Activated T-helper 1 cell treated with anti-CD3 and anti-CD28 coated beads, Interleukin-2, amount 50 U/mL, for 16 hours (primary cell): ENCODE results near the gene SLC2A13.
"Not testable (repeated sequence)": the region's sequence is repeated elsewhere in the genome, so short reads cannot be mapped to it uniquely, and the experiment has no call there.

Source experiments
- DNase-seq, 2 donors: peaks; one replicate each; pipeline ENCODE4 v3.0.0-alpha.2; 2020; ENCODE audit warnings: low read depth in 1 of 2, low spot score in 1 of 2

Gene SLC2A13

DNA sequence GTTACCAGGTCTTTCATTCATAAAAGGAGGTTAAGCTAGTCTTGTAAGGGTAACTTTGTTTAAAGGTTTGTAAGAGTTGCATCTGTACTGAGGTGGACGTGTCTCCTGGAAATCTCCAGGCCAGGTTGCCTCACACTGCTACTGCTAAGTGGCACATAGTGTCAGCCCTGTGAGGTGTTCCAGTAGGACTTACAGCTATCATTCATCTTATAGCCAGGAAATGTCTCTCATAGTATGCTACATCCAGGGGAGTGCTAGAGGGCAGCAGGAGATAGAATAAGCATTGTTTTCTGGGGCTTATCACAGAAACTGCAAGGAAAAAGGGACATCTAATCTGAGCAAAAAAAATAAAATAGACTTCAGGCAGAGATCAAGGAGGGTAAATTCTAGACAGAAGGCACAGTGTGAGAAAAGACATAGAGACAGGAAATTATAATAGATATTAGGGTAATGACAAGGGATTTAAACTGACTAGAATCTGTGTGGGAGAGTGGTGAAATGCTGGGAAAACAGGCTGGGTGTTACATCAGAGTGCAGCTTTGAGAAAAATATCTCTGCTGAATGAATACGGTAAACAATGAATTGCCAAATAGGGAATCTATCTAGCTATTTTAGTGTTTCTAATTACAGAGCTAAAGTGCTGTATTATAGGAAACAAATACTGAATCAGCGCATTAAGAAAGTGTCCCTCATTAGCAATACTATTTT lies 281.2 kb downstream of the SLC2A13 start:
- no peak for DNase-seq

DNA sequence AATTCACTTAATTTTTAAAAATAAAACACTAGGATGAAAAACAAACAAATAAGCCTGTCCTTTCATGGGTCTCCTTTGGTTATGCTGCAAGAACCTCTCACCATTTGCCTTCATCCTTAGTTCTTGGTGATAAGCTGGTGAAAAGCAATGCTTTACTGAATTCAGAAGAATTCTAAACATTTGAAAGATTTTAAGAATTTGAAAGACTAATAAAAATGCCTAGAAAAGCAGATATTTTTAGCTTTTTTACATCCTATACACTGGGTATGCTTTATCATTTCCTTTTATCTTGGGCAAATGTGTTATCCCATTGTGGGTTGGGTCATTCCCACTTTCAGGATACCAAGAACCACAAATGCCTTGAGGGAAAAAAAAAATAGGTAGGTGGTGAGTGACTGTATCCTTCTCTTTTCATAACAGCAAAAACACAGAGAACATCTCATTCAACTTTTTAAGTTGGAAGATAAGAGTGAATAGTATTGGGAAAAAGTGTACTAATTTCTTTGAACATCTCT lies 289.2 kb downstream of the SLC2A13 start:
- no peak for DNase-seq

DNA sequence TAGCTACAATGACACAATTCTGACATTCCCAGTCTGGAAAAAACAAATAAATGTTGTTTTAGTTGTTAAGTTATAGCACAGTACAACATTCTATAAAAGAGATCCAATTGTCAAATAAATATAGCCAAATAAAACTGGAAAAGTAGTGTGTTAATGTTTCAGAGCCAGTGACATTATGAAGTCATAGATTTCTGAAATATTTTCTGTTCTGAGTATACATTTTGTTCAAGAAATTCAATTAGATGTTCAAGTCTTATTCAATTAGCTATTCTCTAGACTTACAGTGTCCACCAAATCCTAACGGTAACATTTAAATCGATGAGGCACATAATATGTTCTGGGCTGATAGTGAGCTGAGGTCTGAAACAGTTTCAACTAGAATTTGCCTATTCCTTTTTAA lies 290.1 kb downstream of the SLC2A13 start:
- DNase-seq, result no peak

DNA sequence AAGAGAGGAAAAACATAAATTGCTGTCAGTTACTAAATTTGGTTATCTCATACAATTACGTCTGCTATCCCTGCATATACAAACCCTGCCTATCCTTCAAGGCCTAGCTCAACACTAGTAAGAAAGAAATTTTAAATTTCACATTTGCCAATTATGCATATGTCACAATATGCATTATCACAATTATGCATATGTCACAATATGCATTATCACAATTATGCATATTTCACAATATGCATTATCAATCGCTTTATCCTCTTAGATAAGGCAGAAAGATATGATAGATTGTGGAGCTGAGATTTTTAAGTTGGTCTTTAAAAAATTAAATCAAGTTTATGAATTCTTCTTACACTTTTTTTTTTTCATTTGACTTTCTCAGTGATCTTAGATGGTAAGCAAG lies 291.3 kb downstream of the SLC2A13 start:
- DNase-seq, result no peak

DNA sequence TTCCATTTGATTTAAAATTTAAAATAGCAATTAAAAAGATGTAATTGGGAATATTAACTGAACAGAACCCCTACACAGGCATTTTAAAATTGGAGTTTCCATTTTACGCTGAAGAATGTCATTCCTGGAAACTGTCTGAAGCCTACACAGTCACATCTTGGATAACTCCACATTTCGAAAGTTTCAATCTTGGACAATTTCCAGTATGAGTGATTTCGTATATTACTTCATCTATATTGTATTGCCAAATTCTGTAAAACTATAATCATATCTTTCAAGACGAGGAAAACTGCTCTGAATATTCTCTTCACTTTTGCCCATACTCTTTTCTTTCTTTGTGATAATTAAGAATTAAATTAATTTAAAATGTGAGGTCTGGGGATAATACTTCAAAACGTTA lies 292.1 kb downstream of the SLC2A13 start:
- DNase-seq, result no peak

DNA sequence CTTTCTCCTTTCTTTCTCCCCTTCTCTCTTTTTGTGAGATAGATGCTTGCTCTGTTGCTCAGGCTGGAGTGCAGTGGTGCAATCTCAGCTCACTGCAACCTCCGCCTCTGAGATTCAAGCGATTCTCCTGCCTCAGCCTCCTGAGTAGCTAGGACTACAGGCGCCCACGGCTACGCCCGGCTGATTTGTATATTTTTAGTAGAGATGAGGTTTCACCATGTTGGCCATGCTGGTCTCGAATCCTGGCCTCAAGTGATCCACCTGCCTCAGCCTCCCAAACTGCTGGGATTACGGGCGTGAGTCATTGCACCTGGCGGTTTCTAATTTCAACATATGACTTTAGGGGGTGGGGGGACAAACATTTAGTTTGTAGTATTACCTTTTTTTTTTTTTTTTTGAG lies 293.4 kb downstream of the SLC2A13 start:
- DNase-seq, result not testable (repeated sequence)

DNA sequence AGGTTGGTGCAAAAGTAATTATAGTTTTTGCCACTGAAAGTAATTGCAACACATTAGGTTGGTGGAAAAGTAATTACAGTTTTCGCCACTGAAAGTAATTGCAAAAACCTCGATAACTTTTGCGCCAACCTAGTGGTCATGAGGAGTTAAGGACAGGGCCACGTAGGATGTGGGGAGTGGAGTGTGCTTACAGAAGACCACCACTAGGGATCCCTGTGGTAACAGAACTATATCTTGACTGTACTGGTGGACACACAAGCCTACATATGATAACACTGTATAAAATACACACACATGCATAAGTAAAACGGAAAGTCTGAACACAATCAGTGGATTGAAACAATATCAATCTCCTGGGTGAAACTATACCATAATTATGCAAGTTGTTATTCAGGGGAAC lies 298.8 kb downstream of the SLC2A13 start:
- DNase-seq, result no peak

DNA sequence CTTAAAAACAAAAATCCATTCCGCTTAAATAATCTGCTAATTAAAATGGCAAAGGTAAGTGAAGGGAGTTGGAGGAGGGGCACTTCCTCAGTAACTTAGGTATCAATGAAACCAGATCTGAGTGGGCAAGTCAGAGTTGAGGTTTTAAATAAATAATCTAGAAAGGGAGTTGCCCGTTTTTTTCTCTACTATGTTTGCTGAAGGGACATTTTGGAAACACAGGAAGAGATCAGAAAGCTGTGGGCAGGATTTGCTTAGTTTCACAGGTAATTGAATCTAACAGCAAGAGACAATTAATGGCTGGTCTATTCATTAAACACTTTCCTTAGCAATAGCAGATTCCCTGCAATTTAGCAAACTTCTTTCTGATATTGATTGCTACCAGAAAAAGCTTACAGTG lies 300.2 kb downstream of the SLC2A13 start:
- no peak for DNase-seq

DNA sequence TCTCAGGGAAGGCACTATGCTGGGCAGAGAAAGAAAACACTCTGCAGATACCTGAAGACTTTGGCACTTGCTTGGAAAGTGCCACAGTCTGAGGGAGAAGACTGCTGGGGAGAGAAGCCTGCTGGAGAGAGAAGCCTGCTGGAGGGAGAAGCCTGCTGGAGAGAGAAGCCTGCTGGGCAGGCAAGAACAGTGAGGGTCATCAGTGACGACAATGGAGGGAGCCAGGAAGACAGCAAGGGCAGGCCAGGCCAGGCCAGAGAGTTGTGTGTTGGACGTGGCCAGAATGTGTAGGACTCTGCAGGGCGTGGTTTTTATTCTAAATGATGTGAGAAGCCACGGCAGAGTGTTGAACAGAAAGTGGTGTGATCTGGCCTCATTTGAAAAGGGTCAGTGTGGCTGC lies 301.0 kb downstream of the SLC2A13 start:
- DNase-seq, result no peak

DNA sequence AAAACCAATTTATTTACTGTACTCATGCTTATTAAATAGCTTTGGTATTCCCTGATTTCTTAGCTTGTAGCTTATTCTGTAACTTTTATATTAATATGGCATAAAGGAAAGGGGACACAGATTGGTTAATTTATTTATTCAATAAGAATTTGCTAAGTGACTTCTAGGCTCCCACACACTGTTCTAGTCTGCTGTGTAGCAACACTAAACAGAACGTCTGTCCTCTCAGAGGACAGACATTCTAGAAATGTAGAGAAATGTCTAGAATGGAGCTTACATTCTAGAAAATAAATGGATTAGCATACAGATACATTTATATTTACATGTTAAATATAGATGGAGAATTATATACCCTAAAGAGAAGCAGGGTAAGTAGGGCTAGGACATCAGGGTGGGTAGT lies 301.4 kb downstream of the SLC2A13 start:
- DNase-seq, result no peak

DNA sequence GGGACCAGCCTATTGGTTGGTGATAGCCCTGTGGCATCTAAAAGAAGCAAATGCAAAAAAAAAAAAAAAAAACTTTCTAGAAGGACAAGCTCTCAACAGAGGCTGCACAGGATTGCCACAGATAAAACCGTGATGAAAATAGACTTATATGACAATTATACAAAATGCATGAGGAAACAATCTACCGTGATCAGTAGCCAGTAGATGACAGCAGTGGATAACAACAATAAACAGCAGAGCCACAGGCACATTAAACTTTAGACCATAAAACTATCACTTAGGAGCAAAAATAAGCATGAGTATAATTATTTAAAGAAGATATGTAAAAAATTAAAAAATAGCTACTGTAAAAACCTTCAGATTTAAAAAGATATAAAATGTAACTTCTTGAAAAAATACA lies 302.7 kb downstream of the SLC2A13 start:
- DNase-seq, result no peak

DNA sequence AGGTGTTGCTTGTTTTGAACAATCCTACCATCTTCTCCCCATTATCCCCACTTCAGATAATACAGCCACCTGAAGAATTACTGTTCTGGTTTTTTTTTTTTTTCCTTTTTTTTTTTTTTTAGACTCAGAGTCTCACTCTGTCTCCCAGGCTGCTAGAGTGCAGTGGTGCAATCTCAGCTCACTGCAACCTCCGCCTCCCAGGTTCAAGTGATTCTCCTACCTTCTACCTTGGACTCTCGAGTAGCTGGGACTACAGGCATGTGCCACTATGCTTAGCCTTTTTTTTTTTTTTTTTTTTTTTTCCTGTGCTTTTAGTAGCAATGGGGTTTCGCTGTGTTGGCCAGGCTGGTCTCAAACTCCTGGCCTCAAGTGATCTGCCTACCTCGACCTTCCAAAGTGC lies 306.9 kb downstream of the SLC2A13 start:
- no peak for DNase-seq

DNA sequence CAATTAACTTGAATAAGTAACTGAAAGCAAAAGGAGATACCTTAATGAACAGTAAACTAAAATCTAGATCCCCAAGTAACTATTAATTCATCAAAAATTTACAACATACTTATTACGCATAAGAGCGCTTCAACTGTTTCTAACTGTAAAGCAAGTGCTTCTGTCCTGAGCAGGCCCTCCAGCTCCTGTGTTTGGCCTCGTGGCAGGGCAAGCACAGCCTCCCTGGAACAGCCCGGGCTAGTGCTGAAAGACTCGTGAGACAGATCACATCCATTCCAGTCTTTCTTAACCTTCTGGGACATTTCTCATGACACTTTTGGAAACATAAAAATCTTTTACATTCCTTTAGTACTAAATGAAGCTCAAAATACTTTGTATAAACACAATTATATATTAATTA lies 307.5 kb downstream of the SLC2A13 start:
- DNase-seq, result no peak

DNA sequence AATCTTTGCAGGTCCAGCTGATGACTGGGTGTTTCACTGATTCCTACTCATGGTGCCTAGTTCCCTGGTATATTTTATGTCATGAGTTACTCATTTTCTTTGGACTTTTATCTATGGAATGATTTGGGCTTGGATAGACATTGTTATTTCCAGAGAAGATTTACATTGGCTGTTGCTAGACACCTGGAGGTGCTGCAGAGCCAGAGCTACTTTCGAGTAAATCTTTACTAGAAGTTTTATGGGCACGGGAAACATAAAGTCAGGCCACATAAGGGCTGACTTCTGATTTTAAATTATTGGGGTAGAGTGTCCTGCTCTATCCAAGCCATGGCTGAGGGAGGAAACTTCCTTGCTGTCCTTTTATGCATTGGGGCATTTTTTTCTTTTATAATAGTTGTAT lies 310.4 kb downstream of the SLC2A13 start:
- DNase-seq, result no peak

DNA sequence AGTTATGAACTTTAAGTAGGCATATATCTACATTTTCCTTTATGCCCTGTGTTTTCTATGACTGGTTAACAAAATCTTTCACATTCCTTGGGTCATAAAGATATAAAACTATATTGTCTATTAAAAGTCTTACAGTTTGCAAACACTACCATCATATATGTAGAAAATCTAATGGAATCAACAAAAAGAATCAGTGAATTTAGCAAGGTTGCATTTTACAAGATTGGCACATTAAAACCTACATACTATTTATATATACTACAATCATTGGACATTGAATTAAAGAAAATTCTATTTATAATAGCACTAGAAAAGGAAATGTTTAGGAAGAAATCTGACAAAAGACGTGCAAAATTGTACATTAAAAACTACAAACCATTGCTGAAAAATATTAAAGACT lies 312.9 kb downstream of the SLC2A13 start:
- DNase-seq, result no peak

DNA sequence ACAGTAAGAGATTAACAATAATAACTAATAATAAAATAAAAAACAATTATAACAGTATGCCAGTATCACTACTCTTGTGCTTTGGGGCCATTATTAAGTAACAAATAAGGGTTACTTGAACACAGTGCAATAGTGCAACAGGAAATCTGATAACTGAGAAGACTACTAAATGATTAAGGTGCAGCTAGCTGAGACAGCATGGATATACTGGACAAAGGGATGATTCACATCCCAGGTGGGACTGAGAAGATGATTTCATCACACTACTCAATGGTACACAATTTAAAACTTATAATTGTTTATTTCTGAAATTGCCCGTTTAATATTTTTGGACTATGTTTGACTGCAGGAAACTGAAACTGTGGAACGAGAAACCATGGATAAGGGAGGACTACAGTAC lies 317.6 kb downstream of the SLC2A13 start:
- DNase-seq, result no peak

DNA sequence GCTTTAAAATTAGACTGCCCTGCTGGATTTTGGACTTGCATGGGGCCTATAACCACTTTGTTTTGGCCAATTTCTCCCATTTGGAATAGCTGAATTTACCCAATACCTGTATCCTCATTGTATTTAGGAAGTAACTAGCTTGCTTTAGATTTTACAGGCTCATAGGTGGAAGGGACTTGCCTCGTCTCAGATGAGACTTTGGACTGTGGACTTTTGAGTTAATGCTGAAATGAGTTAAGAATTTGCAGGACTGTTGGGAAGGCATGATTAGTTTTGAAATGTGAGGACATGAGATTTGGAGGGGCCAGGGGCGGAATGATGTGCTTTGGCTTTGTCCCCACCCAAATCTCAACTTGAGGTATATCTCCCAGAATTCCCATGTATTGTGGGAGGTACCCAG lies 320.1 kb downstream of the SLC2A13 start:
- DNase-seq, result not testable (repeated sequence)

DNA sequence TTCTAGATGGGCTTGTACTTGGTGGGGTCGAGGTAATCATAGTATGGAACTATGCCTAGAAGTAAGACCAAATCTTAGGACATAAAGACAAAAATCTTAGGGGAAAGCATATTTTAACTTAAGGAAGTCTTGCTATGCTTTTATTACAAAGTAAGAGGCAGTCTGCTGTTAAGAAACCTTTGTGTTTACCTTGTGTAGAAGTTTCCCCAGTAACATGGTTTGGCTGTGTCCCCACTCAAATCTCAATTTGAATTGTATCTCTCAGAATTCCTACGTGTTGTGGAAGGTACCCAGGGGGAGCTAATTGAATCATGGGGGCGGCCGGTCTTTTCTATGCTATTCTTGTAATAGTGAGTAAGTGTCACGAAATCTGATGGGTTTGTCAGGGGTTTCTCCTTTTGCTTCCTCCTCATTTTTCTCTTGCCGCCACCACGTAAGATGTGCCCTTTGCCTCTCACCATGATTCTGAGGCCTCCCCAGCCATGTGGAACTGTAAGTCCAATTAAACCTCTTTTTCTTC lies 323.8 kb downstream of the SLC2A13 start:
- no peak for DNase-seq

DNA sequence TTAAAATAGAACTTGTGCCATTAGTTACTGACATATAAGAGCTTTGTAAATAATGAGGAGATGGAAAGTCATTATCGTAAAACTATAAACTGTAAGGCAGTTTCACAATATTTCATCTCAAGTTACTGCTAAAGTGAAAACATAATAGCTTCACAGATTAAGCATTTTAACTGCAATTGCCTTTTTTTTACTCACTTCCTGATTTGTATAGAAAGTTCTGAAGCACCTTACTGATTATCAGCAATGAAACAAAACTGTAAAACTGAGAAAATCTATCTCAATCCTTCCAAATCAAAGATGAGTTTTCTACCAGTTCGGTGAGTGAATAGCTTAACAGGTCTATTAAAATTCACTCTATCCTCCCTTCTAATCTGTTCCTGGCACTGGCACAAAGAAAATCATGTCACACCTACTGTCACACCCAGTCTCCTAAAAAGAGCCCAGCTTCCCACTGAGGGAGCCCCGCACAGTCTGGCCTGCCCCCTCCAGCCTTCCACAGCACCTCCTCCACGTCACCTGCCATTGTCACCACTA lies 324.9 kb downstream of the SLC2A13 start:
- no peak for DNase-seq

DNA sequence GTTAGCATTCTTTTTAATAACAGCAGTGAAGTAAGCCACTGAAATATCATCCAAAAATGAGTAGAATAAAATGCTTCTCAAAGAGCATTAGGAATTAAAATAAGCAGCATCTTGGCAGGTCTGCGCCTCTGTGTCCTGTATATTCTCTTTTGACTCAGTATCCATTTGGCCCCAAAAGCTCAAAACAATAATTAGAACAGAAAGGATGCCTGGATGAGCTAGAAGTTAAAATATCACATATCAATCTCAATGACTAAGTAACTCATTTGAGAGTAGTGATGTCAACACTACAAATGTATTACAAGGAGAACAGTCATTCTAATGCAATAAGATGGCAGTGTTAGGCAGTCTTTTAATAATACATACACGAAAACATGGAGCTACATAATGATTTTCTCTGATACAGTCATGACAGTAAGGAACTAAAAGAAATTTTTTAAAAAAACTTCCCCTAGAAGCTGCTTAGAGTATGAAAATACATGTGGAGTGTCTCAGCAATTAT lies 325.4 kb downstream of the SLC2A13 start:
- no peak for DNase-seq

DNA sequence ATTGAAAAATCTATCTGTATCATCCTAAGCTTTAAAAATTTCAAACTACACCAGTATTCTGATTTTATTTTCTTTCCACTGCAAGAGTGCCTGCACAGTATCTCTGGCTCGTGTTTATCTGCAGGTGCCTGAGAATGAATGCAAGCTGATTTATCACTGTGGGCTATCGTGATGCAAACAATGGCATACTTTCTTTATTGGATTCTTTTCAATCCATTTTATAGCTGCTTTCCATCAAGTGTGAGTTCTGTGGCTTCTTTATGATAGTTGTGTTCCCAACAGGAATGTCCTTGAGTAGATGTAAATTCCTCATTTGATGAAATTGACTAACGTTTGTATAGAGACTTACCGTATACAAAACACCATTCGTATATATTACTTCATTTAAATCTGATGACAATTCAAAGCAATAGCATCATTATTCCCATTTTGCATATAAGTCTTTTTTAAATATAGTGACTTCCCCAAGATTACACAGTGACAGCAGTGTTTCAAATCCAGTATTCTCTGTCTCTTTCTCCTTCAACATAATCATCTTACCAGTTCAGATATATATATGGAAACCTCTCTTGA lies 326.0 kb downstream of the SLC2A13 start:
- DNase-seq, result no peak

DNA sequence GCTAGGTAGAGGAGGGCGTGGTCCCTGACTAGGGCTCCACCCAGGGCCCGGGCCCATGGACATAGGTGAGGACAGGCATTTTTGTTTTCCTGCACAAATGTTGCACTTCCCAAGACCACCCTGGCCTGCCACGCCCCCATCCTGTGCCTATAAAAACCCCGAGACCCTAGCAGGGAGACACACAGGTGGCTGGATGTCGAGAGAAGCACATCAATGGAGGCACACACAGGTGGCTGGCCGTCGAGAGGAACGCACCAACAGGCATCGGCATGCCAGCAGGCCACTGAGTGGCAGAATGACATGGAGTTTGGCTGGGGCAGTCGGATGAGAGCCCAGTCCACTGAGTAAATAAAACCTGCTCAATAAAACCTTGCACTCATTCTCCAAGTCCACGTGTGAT lies 328.4 kb downstream of the SLC2A13 start:
- DNase-seq, result no peak
